Measurements from ENCODE around the gene SERPING1.

SERPING1 gene

DNA sequence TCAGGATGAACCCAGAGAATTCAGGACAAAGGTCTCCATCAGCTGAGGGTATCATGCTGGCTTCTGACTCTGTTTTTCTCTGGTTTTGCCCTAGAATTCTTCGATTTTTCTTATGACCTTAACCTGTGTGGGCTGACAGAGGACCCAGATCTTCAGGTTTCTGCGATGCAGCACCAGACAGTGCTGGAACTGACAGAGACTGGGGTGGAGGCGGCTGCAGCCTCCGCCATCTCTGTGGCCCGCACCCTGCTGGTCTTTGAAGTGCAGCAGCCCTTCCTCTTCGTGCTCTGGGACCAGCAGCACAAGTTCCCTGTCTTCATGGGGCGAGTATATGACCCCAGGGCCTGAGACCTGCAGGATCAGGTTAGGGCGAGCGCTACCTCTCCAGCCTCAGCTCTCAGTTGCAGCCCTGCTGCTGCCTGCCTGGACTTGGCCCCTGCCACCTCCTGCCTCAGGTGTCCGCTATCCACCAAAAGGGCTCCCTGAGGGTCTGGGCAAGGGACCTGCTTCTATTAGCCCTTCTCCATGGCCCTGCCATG is 16.8 kb downstream of the SERPING1 start:
- H3K36me3 Mint-ChIP-seq: peaks cover 0 to 3% of the 10 kb centered on the region in 2 donors
- no peak overlapping the region for H3K27ac Mint-ChIP-seq
- H3K9me3 Mint-ChIP-seq: peaks cover 2 to 3% of the 10 kb centered on the region in 2 donors
- DNase-seq: no peak
- H3K4me1 Mint-ChIP-seq: no peaks in the 10 kb centered on the region
- H3K27me3 Mint-ChIP-seq: peaks cover 13 to 18% of the 10 kb centered on the region in 2 donors
- no peak for ATAC-seq (replicated peaks)
- no peak overlapping the region for H3K4me3 Mint-ChIP-seq

DNA sequence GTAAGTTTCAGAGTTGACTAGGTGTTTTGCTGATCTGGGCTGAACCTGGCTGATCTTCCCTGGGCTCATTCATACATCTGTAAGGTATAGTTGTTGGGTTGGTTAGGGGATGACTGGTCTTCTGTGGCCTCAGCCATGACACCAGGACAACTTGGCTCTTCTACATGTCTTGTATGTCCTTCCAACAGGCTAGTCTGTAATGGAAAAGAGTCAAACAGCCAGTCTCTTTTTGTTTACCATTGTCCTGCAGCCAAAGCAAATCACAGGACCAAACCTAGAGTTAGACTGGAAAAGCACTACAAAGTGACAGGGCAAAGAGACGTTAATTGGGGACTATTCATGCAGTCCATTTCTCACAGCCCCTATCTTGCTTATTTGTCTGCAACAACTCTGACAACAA is 17.8 kb downstream of the SERPING1 start:
- peaks cover 15 to 19% of the 10 kb centered on the region in 2 donors for H3K27me3 Mint-ChIP-seq
- H3K27ac Mint-ChIP-seq: no peak overlapping the region
- H3K36me3 Mint-ChIP-seq: peaks cover 0 to 4% of the 10 kb centered on the region in 2 donors
- H3K9me3 Mint-ChIP-seq: peaks cover 3 to 4% of the 10 kb centered on the region in 2 donors
- no peak overlapping the region for H3K4me3 Mint-ChIP-seq
- no peaks in the 10 kb centered on the region for H3K4me1 Mint-ChIP-seq
- DNase-seq: no peak
- no peak for ATAC-seq (replicated peaks)

DNA sequence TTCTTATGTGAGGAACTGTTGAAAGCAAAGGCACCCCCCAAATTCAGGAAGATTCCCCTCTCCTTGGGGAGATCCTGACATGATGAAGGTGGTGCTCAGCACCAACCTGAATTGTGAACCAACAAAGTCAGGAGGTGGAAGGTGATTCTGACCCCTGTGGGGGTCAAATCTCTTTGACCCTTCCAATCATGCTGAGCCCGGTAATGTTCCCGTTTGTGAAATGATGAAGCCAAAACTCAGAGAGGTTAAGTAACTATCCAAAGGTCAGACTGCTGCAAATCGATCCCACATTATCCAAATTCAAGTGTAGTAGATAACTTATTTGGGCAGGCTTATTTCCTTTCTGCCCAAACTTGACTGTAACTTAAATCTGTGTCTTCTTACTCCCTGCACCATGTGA is 19.1 kb downstream of the SERPING1 start:
- H3K4me1 Mint-ChIP-seq: no peaks in the 10 kb centered on the region
- peaks cover 20 to 26% of the 10 kb centered on the region in 2 donors for H3K27me3 Mint-ChIP-seq
- H3K4me3 Mint-ChIP-seq: no peak overlapping the region
- H3K27ac Mint-ChIP-seq: no peak overlapping the region
- peaks cover 1 to 4% of the 10 kb centered on the region in 2 donors for H3K36me3 Mint-ChIP-seq
- ATAC-seq (replicated peaks): no peak
- H3K9me3 Mint-ChIP-seq: peaks cover 3 to 4% of the 10 kb centered on the region in 2 donors
- no peak for DNase-seq

DNA sequence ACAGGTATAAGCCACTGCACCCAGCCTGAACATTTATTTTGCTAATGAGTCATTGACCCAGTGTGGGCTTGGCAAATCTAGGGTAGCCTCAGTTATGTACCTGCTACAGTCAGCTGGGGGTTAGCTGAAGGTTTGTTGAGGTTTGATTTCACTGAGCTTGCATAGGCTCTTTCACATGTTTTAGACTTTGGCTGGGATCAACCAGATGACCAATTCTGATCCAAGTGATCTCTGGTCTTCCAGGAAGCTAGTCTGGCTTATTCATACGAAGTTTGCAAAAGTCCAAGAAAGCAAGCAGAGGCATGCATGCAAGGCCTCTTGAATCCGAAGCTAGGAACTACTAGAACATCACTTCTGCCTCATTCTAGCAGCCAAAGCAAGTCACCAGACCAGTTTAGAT is 21.0 kb downstream of the SERPING1 start:
- no peak overlapping the region for H3K27ac Mint-ChIP-seq
- H3K36me3 Mint-ChIP-seq: peaks cover 4% of the 10 kb centered on the region in 2 donors
- no peak for ATAC-seq (replicated peaks)
- H3K4me3 Mint-ChIP-seq: no peak overlapping the region
- peaks cover 3 to 4% of the 10 kb centered on the region in 2 donors for H3K9me3 Mint-ChIP-seq
- H3K27me3 Mint-ChIP-seq: peaks cover 25 to 42% of the 10 kb centered on the region in 2 donors
- no peaks in the 10 kb centered on the region for H3K4me1 Mint-ChIP-seq
- no peak for DNase-seq

DNA sequence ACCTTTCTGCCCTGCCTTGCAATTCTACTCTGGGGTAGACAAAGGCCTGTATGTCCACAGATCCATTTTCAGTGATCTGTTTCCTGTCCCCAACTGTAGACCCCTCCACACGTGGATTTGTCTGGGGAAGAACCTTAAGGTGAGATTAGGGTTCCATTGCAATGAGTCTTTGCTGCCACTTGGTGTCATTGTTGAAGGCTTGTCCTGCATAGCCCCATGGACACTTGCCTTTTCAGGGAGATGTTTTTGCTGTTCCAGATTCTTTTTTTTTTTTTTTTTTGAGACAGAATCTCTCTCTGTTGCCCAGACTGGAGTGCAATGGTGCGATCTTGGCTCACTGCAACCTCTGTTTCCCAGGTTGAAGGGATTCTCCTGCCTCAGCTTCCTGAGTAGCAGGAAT is 21.8 kb downstream of the SERPING1 start:
- H3K27me3 Mint-ChIP-seq: peaks cover 25 to 42% of the 10 kb centered on the region in 2 donors
- DNase-seq (no peak), ATAC-seq (replicated peaks) (no peak)
- no peaks in the 10 kb centered on the region for H3K4me1 Mint-ChIP-seq
- no peak overlapping the region for H3K27ac Mint-ChIP-seq
- no peak overlapping the region for H3K4me3 Mint-ChIP-seq
- H3K9me3 Mint-ChIP-seq: peaks cover 3 to 4% of the 10 kb centered on the region in 2 donors
- H3K36me3 Mint-ChIP-seq: peaks cover 4% of the 10 kb centered on the region in 2 donors

DNA sequence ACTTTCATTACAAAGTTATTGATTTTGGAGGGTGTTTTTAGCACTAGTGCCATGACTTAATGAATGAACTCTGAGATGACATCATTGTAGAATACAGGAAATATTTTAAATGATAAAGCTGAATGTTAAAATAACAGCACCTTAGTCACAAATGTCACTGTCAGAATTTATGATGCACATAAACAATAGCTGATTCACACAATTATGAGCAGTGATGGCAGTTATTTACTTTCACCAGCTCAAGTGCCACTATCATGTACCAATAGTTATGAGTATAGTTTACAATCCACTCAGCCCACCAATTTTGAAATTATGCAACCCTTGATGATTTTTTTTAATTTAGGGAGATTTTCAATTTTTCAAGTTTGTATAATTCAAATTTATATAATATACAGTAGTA is 23.0 kb downstream of the SERPING1 start:
- Mint-ChIP-seq H3K9me3 (peaks cover 3 to 4% of the 10 kb centered on the region in 2 donors), H3K4me1 (no peaks in the 10 kb centered on the region), H3K27me3 (peaks cover 25 to 42% of the 10 kb centered on the region in 2 donors), H3K36me3 (peaks cover 4% of the 10 kb centered on the region in 2 donors), H3K27ac (no peak overlapping the region), H3K4me3 (no peak overlapping the region)
- DNase-seq (no peak), ATAC-seq (replicated peaks) (no peak)

DNA sequence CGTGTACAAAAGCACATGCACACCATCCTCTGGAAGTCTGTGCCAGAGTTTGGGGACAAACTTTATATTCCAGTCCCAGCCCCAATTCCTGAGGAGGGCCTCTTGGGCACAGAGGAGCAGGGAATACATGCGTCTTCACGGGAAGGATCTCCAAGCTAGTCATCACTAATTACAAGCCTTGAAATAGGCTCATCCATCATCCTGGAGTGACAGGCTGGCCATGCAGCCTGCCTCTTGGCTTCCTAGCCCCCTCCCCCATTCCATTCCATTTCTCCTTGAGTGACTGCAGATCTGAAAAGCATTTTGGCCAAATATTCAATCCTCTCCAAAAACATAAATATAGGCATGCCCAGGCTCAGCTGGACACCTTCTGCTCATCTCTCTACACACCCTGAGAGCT is 24.8 kb downstream of the SERPING1 start:
- DNase-seq: no peak
- H3K36me3 Mint-ChIP-seq: peaks cover 4% of the 10 kb centered on the region in 2 donors
- peaks cover 17 to 31% of the 10 kb centered on the region in 2 donors for H3K27me3 Mint-ChIP-seq
- ATAC-seq (replicated peaks): no peak
- no peaks in the 10 kb centered on the region for H3K4me1 Mint-ChIP-seq
- no peak overlapping the region for H3K4me3 Mint-ChIP-seq
- no peak overlapping the region for H3K27ac Mint-ChIP-seq
- peaks cover 3 to 4% of the 10 kb centered on the region in 2 donors for H3K9me3 Mint-ChIP-seq

DNA sequence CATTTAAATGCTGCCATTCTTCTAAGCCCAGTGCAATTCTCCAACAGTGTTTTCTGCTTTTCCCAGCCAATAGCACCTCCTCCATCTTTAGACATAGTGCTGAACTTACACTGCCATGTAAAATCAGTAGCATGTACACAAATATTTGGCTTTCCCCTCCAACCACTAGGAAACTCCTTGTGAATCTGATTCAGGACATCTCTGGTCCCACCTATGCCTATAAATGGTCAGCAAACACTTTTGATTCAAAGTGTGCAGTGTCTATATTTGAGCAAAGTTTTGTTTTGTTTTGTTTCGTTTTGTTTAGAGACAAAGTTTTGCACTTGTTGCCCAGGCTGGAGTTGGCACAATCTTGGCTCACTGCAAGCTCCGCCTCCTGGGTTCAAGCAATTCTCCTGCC is 27.4 kb downstream of the SERPING1 start:
- Mint-ChIP-seq H3K4me3 (no peak overlapping the region), H3K9me3 (no peaks in the 10 kb centered on the region), H3K27me3 (peaks cover 22 to 38% of the 10 kb centered on the region in 2 donors), H3K4me1 (no peaks in the 10 kb centered on the region), H3K36me3 (peaks cover 0 to 4% of the 10 kb centered on the region in 2 donors), H3K27ac (no peak overlapping the region)
- ATAC-seq (replicated peaks) (no peak), DNase-seq (no peak)

DNA sequence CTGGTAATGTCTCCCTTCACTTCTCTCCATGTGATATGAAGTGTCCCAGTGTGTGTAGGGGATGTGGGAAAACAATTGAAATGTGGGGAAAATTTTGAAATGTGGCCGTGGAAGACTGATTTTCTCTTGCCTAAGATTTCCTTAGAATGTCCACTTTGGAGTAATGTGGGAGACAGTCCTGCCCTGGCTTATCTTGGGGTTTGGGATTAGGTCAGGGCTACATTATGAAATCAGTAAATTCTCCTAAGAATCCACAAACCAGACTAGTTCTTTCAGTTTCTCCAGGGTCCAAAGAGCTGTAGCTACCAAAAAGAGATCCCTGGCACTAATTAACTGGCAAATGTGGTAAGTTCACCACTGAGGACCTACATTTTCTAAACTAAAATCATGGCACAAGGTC is 29.4 kb downstream of the SERPING1 start:
- no peak overlapping the region for H3K4me3 Mint-ChIP-seq
- H3K27me3 Mint-ChIP-seq: peaks cover 24 to 37% of the 10 kb centered on the region in 2 donors
- DNase-seq (no peak), ATAC-seq (replicated peaks) (no peak)
- H3K36me3 Mint-ChIP-seq: peaks cover 0 to 3% of the 10 kb centered on the region in 2 donors
- no peaks in the 10 kb centered on the region for H3K9me3 Mint-ChIP-seq
- H3K4me1 Mint-ChIP-seq: no peaks in the 10 kb centered on the region
- no peak overlapping the region for H3K27ac Mint-ChIP-seq

DNA sequence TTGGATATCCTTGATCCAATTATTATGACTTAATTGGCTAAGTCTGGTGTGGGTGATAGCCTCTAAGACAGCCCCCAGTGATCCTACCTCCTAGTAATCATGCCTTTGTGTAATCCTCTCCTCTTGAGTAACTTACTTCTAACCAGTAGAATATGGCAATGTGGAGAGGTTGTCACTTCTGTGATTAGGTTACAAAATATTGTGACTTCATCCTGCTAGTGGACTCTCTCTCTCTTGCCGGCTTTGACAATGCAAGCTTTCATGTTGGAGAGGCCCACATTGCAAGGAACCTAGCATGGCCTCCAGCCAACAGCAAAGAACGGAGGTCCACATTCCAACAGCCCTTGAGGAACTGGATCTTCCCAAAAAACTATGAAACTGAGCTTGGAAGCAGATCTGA is 32.7 kb downstream of the SERPING1 start:
- no peaks in the 10 kb centered on the region for H3K9me3 Mint-ChIP-seq
- no peak overlapping the region for H3K27ac Mint-ChIP-seq
- no peak for DNase-seq
- ATAC-seq (replicated peaks): no peak
- H3K27me3 Mint-ChIP-seq: peaks cover 32 to 53% of the 10 kb centered on the region in 2 donors
- no peaks in the 10 kb centered on the region for H3K4me1 Mint-ChIP-seq
- no peaks in the 10 kb centered on the region for H3K36me3 Mint-ChIP-seq
- no peak overlapping the region for H3K4me3 Mint-ChIP-seq

DNA sequence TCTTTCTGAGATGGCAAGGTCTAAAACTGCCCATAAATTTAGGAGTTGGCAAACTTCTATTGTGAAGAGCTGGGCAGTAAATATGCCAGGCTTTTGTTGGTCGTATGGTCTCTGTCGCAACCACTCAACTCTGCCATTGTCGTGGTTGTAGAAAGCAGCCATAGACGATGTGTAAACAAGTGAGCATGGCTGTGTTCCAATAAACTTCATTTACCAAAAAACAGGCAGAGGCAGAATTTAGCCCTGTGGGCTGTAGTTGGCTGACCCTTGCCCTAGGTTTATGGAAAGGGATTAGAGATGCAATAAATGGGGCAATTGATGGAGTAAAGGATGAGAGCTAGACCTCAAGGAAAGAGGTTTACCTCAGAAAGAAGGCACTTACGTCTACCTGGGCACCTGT is 34.6 kb downstream of the SERPING1 start:
- no peak overlapping the region for H3K27ac Mint-ChIP-seq
- DNase-seq (no peak), ATAC-seq (replicated peaks) (no peak)
- H3K36me3 Mint-ChIP-seq: no peaks in the 10 kb centered on the region
- H3K4me3 Mint-ChIP-seq: no peak overlapping the region
- no peaks in the 10 kb centered on the region for H3K9me3 Mint-ChIP-seq
- no peaks in the 10 kb centered on the region for H3K4me1 Mint-ChIP-seq
- H3K27me3 Mint-ChIP-seq: peaks cover 41 to 54% of the 10 kb centered on the region in 2 donors

DNA sequence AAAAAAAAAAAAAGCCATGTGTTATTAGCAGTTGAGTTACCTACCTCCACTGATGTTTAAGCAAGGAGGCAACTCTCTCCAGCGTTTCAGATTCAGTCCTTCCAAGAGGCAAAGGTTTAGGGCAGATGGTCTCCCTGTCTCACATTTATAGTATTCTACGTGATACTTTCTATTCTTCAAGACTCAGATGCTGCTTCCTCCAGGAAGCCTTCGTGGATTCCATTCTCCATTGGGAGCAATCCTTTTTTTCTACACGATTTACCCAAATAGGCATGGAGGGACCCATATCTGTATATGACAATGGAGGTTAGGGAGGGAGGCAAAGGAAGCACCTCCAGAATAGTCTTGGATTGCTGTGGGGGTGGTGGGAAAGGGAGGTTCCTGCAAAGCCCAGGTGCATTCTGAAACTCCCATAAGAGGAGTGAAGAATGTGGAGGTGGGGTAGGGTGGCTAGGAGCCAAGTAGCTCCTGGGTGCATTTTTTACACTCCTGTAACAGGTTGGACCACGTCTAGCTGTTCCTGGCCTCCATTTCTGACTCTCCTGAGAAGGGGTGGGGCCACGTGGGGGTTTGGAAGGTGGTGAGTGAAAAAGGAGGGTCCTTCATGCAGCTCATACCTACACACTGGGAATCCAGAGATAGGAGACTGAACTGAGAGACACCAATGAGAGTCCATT is 36.0 kb downstream of the SERPING1 start:
- ATAC-seq (replicated peaks): no peak
- no peak for DNase-seq
- H3K4me1 Mint-ChIP-seq: peaks cover 6 to 12% of the 10 kb centered on the region in 2 donors
- no peaks in the 10 kb centered on the region for H3K9me3 Mint-ChIP-seq
- no peaks in the 10 kb centered on the region for H3K36me3 Mint-ChIP-seq
- H3K27me3 Mint-ChIP-seq: peaks cover 49 to 67% of the 10 kb centered on the region in 2 donors
- no peak overlapping the region for H3K27ac Mint-ChIP-seq
- H3K4me3 Mint-ChIP-seq: no peak overlapping the region

DNA sequence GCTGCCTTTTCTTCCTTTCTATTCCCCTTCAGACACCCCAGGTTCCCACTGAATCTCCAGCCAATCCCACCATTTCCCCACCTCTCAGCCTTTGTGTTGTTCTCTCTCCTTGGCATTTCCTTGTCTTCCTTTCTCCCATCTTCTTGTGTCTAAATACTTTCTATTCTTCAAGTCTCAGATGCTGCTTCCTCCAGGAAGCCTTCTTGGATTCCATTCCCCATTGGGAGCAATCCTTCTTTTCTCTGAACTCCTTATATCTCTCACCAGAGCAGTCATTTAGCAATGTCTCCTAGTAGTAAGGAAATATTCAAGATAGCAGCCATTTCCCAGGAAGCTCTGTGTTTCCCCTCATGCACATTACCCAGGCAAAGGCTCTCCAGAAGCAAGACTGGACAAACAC is 36.8 kb downstream of the SERPING1 start:
- Mint-ChIP-seq H3K4me1 (peaks cover 12 to 20% of the 10 kb centered on the region in 2 donors), H3K27ac (no peak overlapping the region), H3K36me3 (no peaks in the 10 kb centered on the region), H3K4me3 (no peak overlapping the region), H3K9me3 (no peaks in the 10 kb centered on the region), H3K27me3 (peaks cover 54 to 67% of the 10 kb centered on the region in 2 donors)
- ATAC-seq (replicated peaks) (no peak), DNase-seq (no peak)

DNA sequence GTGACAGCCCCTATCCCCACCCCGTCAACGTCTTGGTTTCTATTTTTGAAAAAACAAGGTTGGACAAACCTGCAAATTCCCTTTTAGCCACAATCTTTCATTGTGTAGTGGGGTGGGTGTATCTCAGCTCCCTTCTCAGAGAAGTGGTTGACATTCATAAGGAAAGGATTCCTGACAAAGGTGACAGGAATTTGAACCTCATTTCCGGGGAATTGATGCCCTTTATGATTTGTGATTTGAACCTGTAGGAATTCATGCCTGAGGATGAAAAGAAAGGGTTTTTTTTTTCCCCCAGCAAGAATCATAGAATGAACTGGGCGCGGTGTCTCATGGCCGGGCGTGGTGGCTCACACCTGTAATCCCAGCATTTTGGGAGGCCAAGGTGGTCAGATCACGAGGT is 37.8 kb downstream of the SERPING1 start:
- Mint-ChIP-seq H3K9me3 (no peaks in the 10 kb centered on the region), H3K27ac (no peak overlapping the region), H3K4me3 (no peak overlapping the region), H3K36me3 (no peaks in the 10 kb centered on the region), H3K27me3 (peaks cover 53 to 65% of the 10 kb centered on the region in 2 donors), H3K4me1 (peaks cover 12 to 24% of the 10 kb centered on the region in 2 donors)
- DNase-seq (no peak), ATAC-seq (replicated peaks) (no peak)

DNA sequence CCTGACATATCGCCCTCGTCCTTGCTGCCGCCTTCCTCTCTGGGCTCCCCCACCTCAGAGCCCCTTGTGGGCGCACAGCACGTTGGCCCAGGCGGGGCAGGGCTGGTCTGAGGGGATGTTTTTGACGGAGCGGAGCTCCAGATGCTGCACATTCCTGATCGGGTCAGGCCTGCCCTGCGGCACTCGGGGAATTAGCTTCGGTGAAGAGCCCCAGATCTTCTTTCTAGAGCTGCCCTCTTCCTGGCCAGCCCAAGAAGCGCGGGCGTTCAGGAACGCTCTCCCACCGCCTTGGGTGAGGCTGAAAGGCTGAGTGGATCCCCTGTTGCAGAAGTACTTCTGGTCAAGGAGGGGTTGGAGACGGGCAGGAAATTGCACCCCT is 40.1 kb downstream of the SERPING1 start:
- Mint-ChIP-seq H3K27me3 (peaks cover 44% of the 10 kb centered on the region in 2 donors), H3K9me3 (no peaks in the 10 kb centered on the region), H3K36me3 (no peaks in the 10 kb centered on the region), H3K4me3 (peak overlapping the region; percentile 88 to 90), H3K27ac (peak overlapping the region; percentile 88), H3K4me1 (peaks cover 12 to 30% of the 10 kb centered on the region in 2 donors)
- DNase-seq (no peak), ATAC-seq (replicated peaks) (no peak)

Data from stimulated activated naive B cell treated with anti-CD40 and anti-IgM and Interleukin-4, amounts not matched to agents 10 μg/mL and 1 μg/mL and 100 μg/mL, for 72 hours (primary cell).